Mesendoderm (in vitro differentiated cells): ENCODE measurements around the gene ABI1.
A peak's percentile ranks its signal among the peaks of the same experiment; 100 is the strongest.

Experiments used
- DNase-seq: peaks from one replicate; pipeline ENCODE4 v3.0.0; 2013
- H2AK5ac ChIP-seq: 2 replicates; pipeline ENCODE4 v1.6.1; 2013; ENCODE audit warnings: low read length, inconsistent platforms
- H2BK120ac ChIP-seq: 2 replicates; pipeline ENCODE4 v1.6.1; 2013; ENCODE audit warnings: low read depth, mild to moderate bottlenecking, low read length, moderate library complexity, mixed read lengths
- H2BK15ac ChIP-seq: replicated peaks from 2 replicates; pipeline ENCODE4 v1.6.1; 2013; ENCODE audit warnings: low read depth, mild to moderate bottlenecking, moderate library complexity
- H2BK5ac ChIP-seq: 2 replicates; pipeline ENCODE4 v1.6.1; 2013; ENCODE audit warnings: low read length, inconsistent platforms
- H3K18ac ChIP-seq: 2 replicates; pipeline ENCODE4 v1.6.1; 2013; ENCODE audit warnings: mild to moderate bottlenecking, low read length, mixed read lengths
- H3K23ac ChIP-seq: one replicate; pipeline ENCODE4 v1.6.1; 2013; ENCODE audit warnings: low read length
- H3K27ac ChIP-seq: 2 replicates; pipeline ENCODE4 v1.5.1; 2013; ENCODE audit warnings: low read depth, mild to moderate bottlenecking, inconsistent platforms, low read length, moderate library complexity
- H3K27me3 ChIP-seq: 2 replicates; pipeline ENCODE4 v1.6.1; 2013; ENCODE audit warnings: low read length, control low read depth, mild to moderate bottlenecking, inconsistent platforms; ENCODE audit not compliant: insufficient read depth, poor library complexity
- H3K36me3 ChIP-seq: 2 replicates; pipeline ENCODE4 v1.6.1; 2013; ENCODE audit warnings: low read length, inconsistent platforms; ENCODE audit not compliant: control insufficient read depth, insufficient read depth
- H3K4ac ChIP-seq: one replicate; pipeline ENCODE4 v1.6.1; 2013; ENCODE audit warnings: low read depth, mild to moderate bottlenecking, low read length, moderate library complexity
- H3K4me1 ChIP-seq: 2 replicates; pipeline ENCODE4 v1.6.1; 2013; ENCODE audit warnings: low read depth, low read length, inconsistent platforms; ENCODE audit not compliant: control insufficient read depth
- H3K4me2 ChIP-seq: 2 replicates; pipeline ENCODE4 v1.6.1; 2013; ENCODE audit warnings: low read length
- H3K4me3 ChIP-seq: 2 replicates; pipeline ENCODE4 v1.5.1; 2013; ENCODE audit warnings: mild to moderate bottlenecking, low read length
- H3K56ac ChIP-seq: one replicate; pipeline ENCODE4 v1.6.1; 2013; ENCODE audit warnings: low read length
- H3K79me1 ChIP-seq: 2 replicates; pipeline ENCODE4 v1.6.1; 2013; ENCODE audit warnings: low read length, inconsistent platforms
- H3K79me2 ChIP-seq: 2 replicates; pipeline ENCODE4 v1.6.1; 2013; ENCODE audit warnings: mild to moderate bottlenecking, low read length; ENCODE audit not compliant: control insufficient read depth, insufficient read depth
- H3K9ac ChIP-seq: 2 replicates; pipeline ENCODE4 v1.6.1; 2013; ENCODE audit warnings: low read length, inconsistent platforms
- H4K5ac ChIP-seq: one replicate; pipeline ENCODE4 v1.6.1; 2013; ENCODE audit warnings: low read length
- H4K8ac ChIP-seq: one replicate; pipeline ENCODE4 v1.6.1; 2013; ENCODE audit warnings: low read depth, mild to moderate bottlenecking, control low read depth, low read length, moderate library complexity
- WGBS: extraction: QIAGEN DNeasy Blood & Tissue Kit; methylation state at CpG from one replicate; pipeline ENCODE4 v1.1.7; 2013; ENCODE audit warnings: low lambda C conversion rate, missing lambda C conversion rate; ENCODE audit not compliant: insufficient coverage; ENCODE audit errors: extremely low coverage; 5-methylcytosine and 5-hydroxymethylcytosine counted together

Gene ABI1

DNA sequence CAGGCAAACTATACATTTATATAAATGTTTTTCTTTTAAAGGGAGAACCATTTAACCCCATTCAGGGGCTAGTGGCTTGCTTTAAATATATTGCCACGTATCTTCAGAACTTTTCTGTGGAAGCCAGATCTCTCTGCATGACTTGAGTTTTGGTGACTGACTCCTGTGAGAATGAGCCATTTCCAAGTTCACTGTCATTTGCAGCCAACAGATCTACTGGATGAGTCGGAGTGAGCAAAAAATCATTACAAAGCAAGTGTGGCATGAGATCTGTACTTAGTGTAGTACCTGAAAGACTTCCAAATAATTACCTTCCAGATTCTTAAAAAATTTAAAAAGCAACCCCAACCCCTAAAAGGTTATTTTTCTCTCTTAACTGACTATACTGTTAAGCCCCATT lies 117.7 kb downstream of the ABI1 start:
- H3K4me2 ChIP-seq = no peak overlapping the region
- no peaks in the 10 kb centered on the region for H3K4me1 ChIP-seq
- peaks cover 1% of the 10 kb centered on the region for H3K36me3 ChIP-seq
- no peaks in the 10 kb centered on the region for H3K27me3 ChIP-seq
- no CpG with 5 or more reads among the region's 2 CpGs for WGBS
- H4K8ac ChIP-seq = no peak overlapping the region
- H3K79me1 ChIP-seq = no peaks in the 10 kb centered on the region
- no peak overlapping the region for H3K56ac ChIP-seq
- no peak overlapping the region for H3K4ac ChIP-seq
- H3K23ac ChIP-seq = no peak overlapping the region
- H3K9ac ChIP-seq = no peak overlapping the region
- H2BK120ac ChIP-seq = no peak overlapping the region
- no peak overlapping the region for H3K18ac ChIP-seq
- H2BK5ac ChIP-seq = no peak overlapping the region
- H3K79me2 ChIP-seq = no peaks in the 10 kb centered on the region
- H2BK15ac ChIP-seq = no peak overlapping the region
- DNase-seq = no peak
- no peak overlapping the region for H2AK5ac ChIP-seq
- H4K5ac ChIP-seq = no peak overlapping the region
- no peak overlapping the region for H3K27ac ChIP-seq
- H3K4me3 ChIP-seq = no peak overlapping the region

- no peak overlapping the region for H3K18ac ChIP-seq
- no peak overlapping the region for H4K8ac ChIP-seq
- H3K23ac ChIP-seq = no peak overlapping the region
- no peak overlapping the region for H3K27ac ChIP-seq
- no peak overlapping the region for H2BK15ac ChIP-seq
- no peak overlapping the region for H2BK5ac ChIP-seq
- H3K4me1 ChIP-seq = no peaks in the 10 kb centered on the region
- WGBS = no CpG with 5 or more reads among the region's 4 CpGs
- no peak overlapping the region for H3K56ac ChIP-seq
- no peaks in the 10 kb centered on the region for H3K79me2 ChIP-seq
- peaks cover 1% of the 10 kb centered on the region for H3K36me3 ChIP-seq
- H2BK120ac ChIP-seq = no peak overlapping the region
- no peak overlapping the region for H3K4ac ChIP-seq
- no peaks in the 10 kb centered on the region for H3K27me3 ChIP-seq
- H3K79me1 ChIP-seq = no peaks in the 10 kb centered on the region
- H3K9ac ChIP-seq = no peak overlapping the region
- no peak overlapping the region for H2AK5ac ChIP-seq
- H4K5ac ChIP-seq = no peak overlapping the region
- no peak overlapping the region for H3K4me2 ChIP-seq
- no peak overlapping the region for H3K4me3 ChIP-seq
- DNase-seq = no peak
Observed at GRCh38 chr10:26741368-26741767, 119.4 kb downstream of the ABI1 start.

GRCh38 chr10:26739071-26739631 lies 121.6 kb downstream of the ABI1 start:
- Histone ChIP-seq H3K4ac (no peak overlapping the region), H2AK5ac (no peak overlapping the region), H3K9ac (no peak overlapping the region), H3K4me1 (no peaks in the 10 kb centered on the region), H2BK5ac (no peak overlapping the region), H4K8ac (no peak overlapping the region), H3K79me2 (no peaks in the 10 kb centered on the region), H3K36me3 (peaks cover 6% of the 10 kb centered on the region), H3K79me1 (no peaks in the 10 kb centered on the region), H2BK120ac (no peak overlapping the region), H3K27me3 (no peaks in the 10 kb centered on the region), H3K56ac (no peak overlapping the region), H2BK15ac (no peak overlapping the region), H3K4me2 (no peak overlapping the region), H3K27ac (no peak overlapping the region), H4K5ac (no peak overlapping the region), H3K18ac (no peak overlapping the region), H3K23ac (no peak overlapping the region), H3K4me3 (no peak overlapping the region)
- no peak for DNase-seq
- 100% methylated on average over 1 of the region's 6 CpGs for WGBS

GRCh38 chr10:26738301-26738911 lies 122.4 kb downstream of the ABI1 start:
- H2BK15ac ChIP-seq = no peak overlapping the region
- H3K4me1 ChIP-seq = no peaks in the 10 kb centered on the region
- peaks cover 6% of the 10 kb centered on the region for H3K36me3 ChIP-seq

DNA sequence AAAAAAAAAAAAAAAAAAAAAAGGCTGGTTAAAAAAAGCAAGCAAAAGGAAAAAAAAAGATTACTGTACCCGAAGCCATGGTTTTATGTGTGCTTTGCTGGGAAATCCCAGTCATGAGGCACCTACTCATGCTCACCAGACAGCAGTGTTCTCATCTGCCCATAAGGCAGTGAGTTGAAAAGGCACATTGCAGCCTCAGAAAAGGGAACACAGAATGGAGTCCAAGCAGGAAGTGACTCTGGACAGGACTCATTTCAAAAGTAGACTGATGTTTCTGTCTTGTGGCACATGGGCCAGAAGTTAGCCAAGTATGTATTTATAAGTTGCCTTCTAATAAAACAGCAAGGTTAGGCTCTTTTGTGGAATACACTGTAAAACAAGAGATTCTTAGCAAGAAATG lies 123.0 kb downstream of the ABI1 start:
- Histone ChIP-seq H3K4ac (no peak overlapping the region), H3K27ac (no peak overlapping the region), H3K56ac (no peak overlapping the region), H2BK15ac (no peak overlapping the region), H2BK5ac (no peak overlapping the region), H3K27me3 (no peaks in the 10 kb centered on the region), H3K79me1 (no peaks in the 10 kb centered on the region), H3K23ac (no peak overlapping the region), H2BK120ac (no peak overlapping the region), H3K9ac (no peak overlapping the region), H4K5ac (no peak overlapping the region), H3K4me3 (no peak overlapping the region), H3K36me3 (peaks cover 6% of the 10 kb centered on the region), H3K4me1 (no peaks in the 10 kb centered on the region), H3K4me2 (no peak overlapping the region), H2AK5ac (no peak overlapping the region), H3K18ac (no peak overlapping the region), H4K8ac (no peak overlapping the region), H3K79me2 (no peaks in the 10 kb centered on the region)
- no peak for DNase-seq
- no CpG with 5 or more reads among the region's 1 CpG for WGBS

More at GRCh38 chr10:26738301-26738911, 122.4 kb downstream of the ABI1 start:
- Histone ChIP-seq H2AK5ac (no peak overlapping the region), H4K5ac (no peak overlapping the region), H3K79me1 (no peaks in the 10 kb centered on the region), H3K4ac (no peak overlapping the region), H3K4me3 (no peak overlapping the region), H3K23ac (no peak overlapping the region), H3K18ac (no peak overlapping the region), H3K9ac (no peak overlapping the region), H3K27ac (peak overlapping the region; percentile 5), H4K8ac (no peak overlapping the region), H3K4me2 (no peak overlapping the region), H3K79me2 (no peaks in the 10 kb centered on the region), H3K27me3 (no peaks in the 10 kb centered on the region), H3K56ac (no peak overlapping the region), H2BK5ac (no peak overlapping the region), H2BK120ac (no peak overlapping the region)
- no CpG with 5 or more reads among the region's 5 CpGs for WGBS
- no peak for DNase-seq

GRCh38 chr10:26735435-26735834 lies 125.3 kb downstream of the ABI1 start:
- Histone ChIP-seq H2BK15ac (no peak overlapping the region), H3K36me3 (peaks cover 6% of the 10 kb centered on the region), H4K8ac (no peak overlapping the region), H3K23ac (no peak overlapping the region), H3K4me2 (no peak overlapping the region), H3K9ac (no peak overlapping the region), H3K27me3 (no peaks in the 10 kb centered on the region), H4K5ac (no peak overlapping the region), H3K79me2 (no peaks in the 10 kb centered on the region), H3K56ac (no peak overlapping the region), H3K27ac (no peak overlapping the region), H3K4me3 (no peak overlapping the region), H3K18ac (no peak overlapping the region), H2BK120ac (no peak overlapping the region), H2BK5ac (no peak overlapping the region), H3K4ac (no peak overlapping the region), H3K79me1 (no peaks in the 10 kb centered on the region), H2AK5ac (no peak overlapping the region), H3K4me1 (no peaks in the 10 kb centered on the region)
- no CpG with 5 or more reads among the region's 4 CpGs for WGBS
- DNase-seq = peak; percentile 7
